Large intestine (tissue), 3 donors: ENCODE data around the gene RPL19. TPM values are rescaled to one million over a fixed set of nuclear protein-coding genes. Genes with fewer than 3 reads are reported as not detected.
"Not testable (repeated sequence)": the region's sequence is repeated elsewhere in the genome, so short reads cannot be mapped to it uniquely, and the experiment has no call there.

Experiments used
- DNase-seq, 2 donors: peaks; one replicate each; pipeline versions ENCODE4 v3.0.0 to v3.0.0-alpha.2; 2013
- H3K27ac ChIP-seq: one replicate; pipeline ENCODE4 v1.5.1; 2013; ENCODE audit warnings: low read length
- H3K27me3 ChIP-seq: 2 replicates; pipeline ENCODE4 v1.6.1; 2013; ENCODE audit warnings: low read length; ENCODE audit not compliant: control insufficient read depth, insufficient read depth
- H3K36me3 ChIP-seq: 2 replicates; pipeline ENCODE4 v1.6.1; 2013; ENCODE audit warnings: low read length; ENCODE audit not compliant: control insufficient read depth, insufficient read depth
- H3K4me1 ChIP-seq: one replicate; pipeline ENCODE4 v1.6.1; 2013; ENCODE audit warnings: low read length; ENCODE audit not compliant: control insufficient read depth, insufficient read depth
- H3K4me3 ChIP-seq: one replicate; pipeline ENCODE4 v1.5.1; 2013; ENCODE audit warnings: low read length
- H3K9me3 ChIP-seq: one replicate; pipeline ENCODE4 v1.6.1; 2013; ENCODE audit warnings: mild to moderate bottlenecking, low read depth, low read length, moderate library complexity; ENCODE audit not compliant: control insufficient read depth
- WGBS: methylation state at CpG from one replicate; pipeline ENCODE4 v1.1.5; 2013; ENCODE audit warnings: low lambda C conversion rate; ENCODE audit not compliant: insufficient coverage; 5-methylcytosine and 5-hydroxymethylcytosine counted together
- polyA plus RNA-seq: library from polyadenylated mRNA; unstranded; fragments of 120-200 nt; gene quantifications from one replicate; pipeline ENCODE4 v1.2.1, GENCODE V29; 2013

The RPL19 gene
- polyA plus RNA-seq, 1 donor = 2,491 TPM

GRCh38 chr17:39158623-39159022 lies 41.5 kb upstream of the RPL19 start:
- peaks cover 5% of the 10 kb centered on the region for H3K27me3 ChIP-seq
- no peaks in the 10 kb centered on the region for H3K36me3 ChIP-seq
- DNase-seq = no peak
- no peak overlapping the region for H3K4me3 ChIP-seq
- H3K4me1 ChIP-seq = no peaks in the 10 kb centered on the region
- no peak overlapping the region for H3K27ac ChIP-seq
- WGBS = no CpG with 5 or more reads among the region's 2 CpGs
- H3K9me3 ChIP-seq = no peaks in the 10 kb centered on the region

- peaks cover 5% of the 10 kb centered on the region for H3K9me3 ChIP-seq
- peaks cover 33% of the 10 kb centered on the region for H3K27me3 ChIP-seq
- H3K36me3 ChIP-seq = no peaks in the 10 kb centered on the region
- H3K27ac ChIP-seq = no peak overlapping the region
- no peak overlapping the region for H3K4me3 ChIP-seq
- peaks cover 11% of the 10 kb centered on the region for H3K4me1 ChIP-seq
- 40% methylated on average over 1 of the region's 2 CpGs for WGBS
- no peak for DNase-seq
Measured at GRCh38 chr17:39161962-39162361, 38.1 kb upstream of the RPL19 start.

- Histone ChIP-seq H3K4me3 (peak overlapping the region; percentile 60), H3K27me3 (peaks cover 38% of the 10 kb centered on the region), H3K9me3 (peaks cover 5% of the 10 kb centered on the region), H3K27ac (no peak overlapping the region), H3K36me3 (no peaks in the 10 kb centered on the region), H3K4me1 (peaks cover 11% of the 10 kb centered on the region)
- peak; percentile 58 to 80 for DNase-seq
- WGBS = no CpG with 5 or more reads among the region's 15 CpGs
Measured at GRCh38 chr17:39164675-39165143, 35.4 kb upstream of the RPL19 start.

- Histone ChIP-seq H3K27me3 (peaks cover 38% of the 10 kb centered on the region), H3K4me1 (peaks cover 11% of the 10 kb centered on the region), H3K27ac (no peak overlapping the region), H3K4me3 (peak overlapping the region; percentile 60), H3K9me3 (peaks cover 5% of the 10 kb centered on the region), H3K36me3 (no peaks in the 10 kb centered on the region)
- no CpG with 5 or more reads among the region's 51 CpGs for WGBS
- no peak for DNase-seq
Measured at GRCh38 chr17:39165178-39165840, 34.8 kb upstream of the RPL19 start.

- H3K27me3 ChIP-seq = peaks cover 38% of the 10 kb centered on the region
- H3K36me3 ChIP-seq = no peaks in the 10 kb centered on the region
- H3K4me1 ChIP-seq = peaks cover 11% of the 10 kb centered on the region
- no CpG with 5 or more reads among the region's 17 CpGs for WGBS
- peak within 1 kb of the TSS; percentile 60 for H3K4me3 ChIP-seq
- peaks cover 5% of the 10 kb centered on the region for H3K9me3 ChIP-seq
- no peak within 1 kb of the TSS for H3K27ac ChIP-seq
- no peak for DNase-seq
Measured at GRCh38 chr17:39165841-39166349, 34.2 kb upstream of the RPL19 start, which contains the start of gene ARL5C. ARL5C (minus strand) TSS chr17:39166161; CDS start chr17:39165760, 401 bp downstream.

- no CpG with 5 or more reads among the region's 7 CpGs for WGBS
- Histone ChIP-seq H3K9me3 (peaks cover 5% of the 10 kb centered on the region), H3K4me1 (peaks cover 11% of the 10 kb centered on the region), H3K4me3 (no peak overlapping the region), H3K36me3 (no peaks in the 10 kb centered on the region), H3K27me3 (peaks cover 38% of the 10 kb centered on the region), H3K27ac (no peak overlapping the region)
- no peak for DNase-seq
Measured at GRCh38 chr17:39166437-39167335, 33.4 kb upstream of the RPL19 start.

GRCh38 chr17:39167476-39167875 lies 32.6 kb upstream of the RPL19 start:
- no peak for DNase-seq
- H3K36me3 ChIP-seq = no peaks in the 10 kb centered on the region
- H3K27ac ChIP-seq = no peak overlapping the region
- H3K9me3 ChIP-seq = peaks cover 5% of the 10 kb centered on the region
- H3K27me3 ChIP-seq = peaks cover 38% of the 10 kb centered on the region
- H3K4me3 ChIP-seq = no peak overlapping the region
- peaks cover 11% of the 10 kb centered on the region for H3K4me1 ChIP-seq
- WGBS = 20% methylated on average over 1 of the region's 2 CpGs

- not testable (repeated sequence) for H3K36me3 ChIP-seq, H3K4me3 ChIP-seq, DNase-seq, H3K9me3 ChIP-seq, H3K27ac ChIP-seq
- Histone ChIP-seq H3K4me1 (peaks cover 11% of the 10 kb centered on the region), H3K27me3 (peaks cover 35% of the 10 kb centered on the region)
- no CpG with 5 or more reads among the region's 10 CpGs for WGBS
Measured at GRCh38 chr17:39168503-39168902, 31.6 kb upstream of the RPL19 start.

- Histone ChIP-seq H3K27me3 (peaks cover 34% of the 10 kb centered on the region), H3K9me3 (peaks cover 5% of the 10 kb centered on the region), H3K4me1 (peaks cover 11% of the 10 kb centered on the region), H3K27ac (no peak overlapping the region), H3K36me3 (no peaks in the 10 kb centered on the region), H3K4me3 (no peak overlapping the region)
- no CpG with 5 or more reads among the region's 14 CpGs for WGBS
- DNase-seq = no peak
Measured at GRCh38 chr17:39169101-39169500, 31.0 kb upstream of the RPL19 start.

GRCh38 chr17:39169518-39169917 lies 30.6 kb upstream of the RPL19 start:
- Histone ChIP-seq H3K36me3 (no peaks in the 10 kb centered on the region), H3K9me3 (peaks cover 5% of the 10 kb centered on the region), H3K4me3 (no peak overlapping the region), H3K27me3 (peaks cover 30% of the 10 kb centered on the region), H3K4me1 (peaks cover 10% of the 10 kb centered on the region), H3K27ac (no peak overlapping the region)
- 86% methylated on average over 1 of the region's 3 CpGs for WGBS
- no peak for DNase-seq
